Epidermal melanocyte (primary cell): ENCODE measurements around the gene CCDC12.
"Not testable (repeated sequence)": the region's sequence is repeated elsewhere in the genome, so short reads cannot be mapped to it uniquely, and the experiment has no call there.

Experiments used
- DNase-seq: peaks from one replicate; pipeline ENCODE4 v3.0.0; 2011; ENCODE audit warnings: low spot score; ENCODE audit not compliant: insufficient read length

Gene CCDC12

DNA sequence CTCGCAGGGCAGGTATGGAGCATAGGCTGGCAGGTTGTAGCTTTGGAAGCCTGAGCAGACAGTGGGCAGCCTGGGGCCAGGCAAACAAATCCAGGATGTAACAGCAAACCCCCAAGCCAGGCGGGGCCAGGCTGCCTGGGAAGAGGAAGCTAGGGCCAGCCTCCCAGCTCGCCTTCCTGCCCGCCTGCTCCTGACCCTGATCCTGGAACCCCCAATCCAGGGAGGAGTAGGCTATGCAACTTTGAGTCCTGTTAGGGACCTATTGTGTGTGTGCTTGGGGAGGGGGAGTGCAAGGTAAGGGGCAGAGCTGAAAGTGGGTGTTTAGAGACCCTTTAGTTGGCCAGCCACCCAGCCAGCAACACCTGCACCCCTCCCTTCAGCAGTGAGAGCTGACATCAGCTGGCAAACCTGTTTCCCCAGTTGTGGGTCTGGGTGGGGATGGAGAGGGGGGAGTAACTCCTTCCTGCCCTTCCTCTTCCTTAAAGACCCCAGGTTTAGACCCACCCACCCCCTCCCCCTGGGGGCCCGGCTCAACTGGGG is 5.5 kb upstream of the CCDC12 start:
- DNase-seq = no peak

DNA sequence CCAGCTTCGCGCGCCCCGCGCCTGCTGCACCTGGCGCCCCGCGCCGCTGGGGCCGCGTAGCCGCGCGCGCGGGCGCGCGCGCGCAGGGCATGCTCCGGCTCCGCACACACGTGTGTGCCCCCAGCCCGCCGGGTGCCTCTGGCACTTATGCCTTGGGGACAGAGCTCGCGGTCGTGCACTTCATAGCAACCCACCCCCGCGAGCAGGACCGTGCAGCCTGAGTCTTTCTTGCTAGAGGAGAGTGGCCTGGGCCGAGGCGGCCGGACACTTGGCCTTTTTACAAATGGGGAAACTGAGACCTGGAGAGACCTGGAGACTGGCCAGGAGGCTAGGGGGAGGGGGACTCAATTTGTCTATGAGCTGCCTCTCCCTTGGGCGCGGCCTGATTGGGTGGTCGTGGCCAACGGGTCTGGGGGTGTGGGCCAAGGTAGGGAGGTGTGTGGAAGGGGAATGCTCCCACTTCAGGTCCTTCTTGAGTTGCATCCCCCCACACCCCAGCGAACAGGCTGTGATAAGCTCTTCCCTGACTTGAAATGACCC is 3.5 kb upstream of the CCDC12 start:
- DNase-seq = no peak

DNA sequence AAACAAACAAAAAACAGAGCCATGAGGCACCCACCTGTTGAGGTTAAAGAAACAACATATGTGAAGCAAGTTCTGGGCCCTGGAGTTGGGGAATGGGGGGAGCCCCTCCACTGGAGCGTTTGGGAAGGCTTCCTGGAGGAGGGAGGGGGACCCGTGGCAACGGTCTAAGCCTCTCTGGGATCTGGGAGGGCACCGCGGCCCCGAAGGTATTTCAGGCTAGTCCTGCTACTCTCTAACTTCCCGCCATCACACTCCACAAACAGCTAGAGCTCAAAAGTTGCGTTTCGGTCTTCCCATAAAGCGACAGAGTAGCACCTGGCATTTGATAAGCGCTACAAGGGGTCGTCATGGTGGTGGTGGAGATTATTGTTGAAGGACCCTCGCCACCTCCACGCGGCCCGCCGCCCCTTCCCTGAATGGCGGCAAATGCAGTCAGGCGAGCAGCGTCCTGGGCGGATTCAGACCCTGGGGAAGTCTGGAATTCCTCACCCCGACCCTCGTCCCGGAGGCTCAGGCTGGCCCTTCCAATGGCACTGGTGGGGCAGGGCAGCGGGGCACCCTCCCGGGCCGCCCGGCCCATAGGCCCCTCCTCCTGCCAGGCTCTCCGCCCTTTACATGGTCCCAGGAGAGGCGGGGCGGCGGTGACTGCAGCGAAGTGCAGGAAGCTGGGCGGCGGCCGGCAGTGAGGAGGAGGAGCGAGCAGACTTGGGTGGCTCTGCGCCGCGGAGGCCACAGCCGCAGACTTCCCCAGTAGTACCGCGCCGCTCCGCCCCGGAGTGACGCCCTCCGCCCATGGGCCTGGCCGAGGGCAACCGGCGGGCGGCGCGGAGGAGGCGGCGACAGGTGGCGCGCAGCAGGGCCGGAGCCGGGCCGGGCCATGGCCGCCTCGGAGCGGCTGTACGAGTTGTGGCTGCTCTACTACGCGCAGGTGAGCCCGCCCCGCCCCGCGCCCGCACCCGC is 2.7 kb upstream of the CCDC12 start, which contains the start of gene NBEAL2:
NBEAL2 (plus strand) TSS at position 682 of the 960 bp plus-strand sequence; CDS start at position 878, 196 bp downstream.
- peak; percentile 95 for DNase-seq

DNA sequence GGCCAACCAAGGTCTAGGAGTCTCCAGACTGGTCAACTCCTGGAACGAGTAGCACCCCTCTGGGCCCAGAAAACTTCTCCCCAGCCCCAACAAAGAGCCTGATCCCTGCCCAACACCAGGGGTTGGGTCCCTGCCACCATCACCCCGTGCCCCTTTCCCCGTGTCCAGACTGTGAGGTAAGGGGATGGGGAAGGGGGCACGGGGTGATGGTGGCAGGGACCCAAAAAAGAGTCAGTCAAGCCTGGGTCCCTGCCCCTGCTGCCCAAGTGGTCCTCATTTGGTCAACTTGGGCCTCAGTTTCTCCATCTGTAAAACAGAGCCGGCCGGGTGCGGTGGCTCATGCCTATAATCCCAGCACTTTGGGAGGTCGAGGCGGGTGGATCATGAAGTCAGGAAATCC is 1.8 kb upstream of the CCDC12 start:
- no peak for DNase-seq

DNA sequence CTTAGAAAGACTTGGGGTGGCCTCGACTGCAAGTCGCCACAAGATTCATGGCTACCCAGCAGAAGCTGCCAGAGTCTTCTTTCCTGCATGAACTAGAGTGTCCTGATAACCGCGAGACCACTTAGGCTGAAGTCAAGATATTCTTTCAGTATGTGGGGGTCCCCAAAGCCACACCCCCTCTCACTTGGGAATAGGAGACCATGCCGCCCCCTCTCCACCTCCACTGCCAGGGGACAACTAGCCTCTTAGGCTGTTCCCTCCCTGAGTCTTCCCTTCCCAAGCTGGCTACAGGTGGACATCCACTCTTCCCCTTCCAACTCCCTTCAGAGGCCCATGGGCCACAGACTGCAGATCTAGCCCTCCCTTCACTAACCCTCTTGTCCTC is 1.3 kb upstream of the CCDC12 start:
- DNase-seq = no peak

DNA sequence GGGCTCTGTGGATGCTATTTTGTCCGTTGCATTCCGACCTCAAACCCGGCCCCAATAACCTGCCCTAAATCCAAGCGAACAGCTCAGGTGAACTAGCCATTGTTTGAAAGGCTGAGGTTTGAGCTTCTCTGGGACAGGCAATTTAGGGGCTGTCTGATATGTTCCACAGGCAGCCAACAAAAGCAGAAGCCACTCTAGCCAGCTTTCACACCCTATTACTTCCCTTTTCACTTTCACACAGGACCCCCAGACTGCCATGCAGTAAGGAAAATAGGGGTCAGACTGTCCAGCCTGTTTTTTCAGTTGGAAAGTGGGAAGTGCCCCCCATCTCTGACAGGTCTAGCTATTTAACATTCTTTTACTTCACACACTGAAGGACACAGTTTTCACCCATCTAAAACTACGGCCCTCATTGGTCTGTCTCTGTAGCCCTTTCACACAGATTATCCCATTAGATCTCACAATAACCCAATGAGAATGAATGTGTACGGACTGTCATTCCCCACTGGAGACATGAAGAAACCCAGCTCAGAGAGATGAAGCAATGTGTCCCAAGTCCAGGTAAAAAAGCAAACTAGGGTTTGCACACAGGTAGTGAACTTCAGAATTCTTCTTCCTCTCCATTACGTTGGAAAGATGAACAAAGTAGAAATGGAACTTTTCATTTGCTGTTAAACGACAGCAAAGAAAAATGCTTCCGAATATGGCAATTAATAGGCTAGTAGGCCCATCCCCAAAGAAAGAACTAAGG is 1.9 kb downstream of the CCDC12 start:
- DNase-seq = no peak

DNA sequence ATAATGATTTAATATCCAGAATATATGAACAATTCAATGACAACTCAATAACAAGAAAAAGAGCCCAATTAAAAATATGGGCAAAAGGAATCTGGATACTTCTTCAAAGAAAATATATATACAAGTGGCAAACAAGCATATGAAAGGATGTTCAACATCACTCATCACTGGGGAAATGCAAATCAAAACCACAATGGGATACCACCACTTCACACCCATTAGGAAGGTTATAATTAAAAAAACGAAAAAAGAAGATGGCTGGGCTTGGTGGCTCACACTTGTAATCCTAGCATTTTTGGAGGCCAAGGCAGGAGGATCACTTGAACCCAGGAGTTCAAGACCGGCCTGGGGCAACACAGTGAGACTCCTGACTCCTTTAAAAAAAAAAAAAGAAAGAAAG is 4.1 kb downstream of the CCDC12 start:
- DNase-seq = no peak

DNA sequence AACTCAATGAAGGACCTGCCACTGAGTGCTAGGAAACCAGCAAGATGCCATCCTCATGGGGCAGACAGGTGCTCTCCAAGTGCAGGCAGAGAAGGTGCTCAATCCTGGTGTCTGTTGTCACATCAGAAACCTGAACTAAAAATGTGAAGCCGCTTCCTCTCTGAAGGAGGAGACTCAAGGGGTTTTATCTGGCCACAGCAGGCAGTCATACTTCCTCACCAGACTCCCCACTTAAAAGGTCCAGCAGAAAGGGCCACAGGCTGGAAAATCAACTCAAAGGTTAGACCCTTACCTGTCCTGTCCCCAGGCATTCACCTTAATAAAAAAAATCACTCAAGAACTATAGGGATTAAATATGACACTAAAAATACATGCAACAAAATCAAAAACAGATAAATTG is 4.8 kb downstream of the CCDC12 start:
- DNase-seq = no peak

DNA sequence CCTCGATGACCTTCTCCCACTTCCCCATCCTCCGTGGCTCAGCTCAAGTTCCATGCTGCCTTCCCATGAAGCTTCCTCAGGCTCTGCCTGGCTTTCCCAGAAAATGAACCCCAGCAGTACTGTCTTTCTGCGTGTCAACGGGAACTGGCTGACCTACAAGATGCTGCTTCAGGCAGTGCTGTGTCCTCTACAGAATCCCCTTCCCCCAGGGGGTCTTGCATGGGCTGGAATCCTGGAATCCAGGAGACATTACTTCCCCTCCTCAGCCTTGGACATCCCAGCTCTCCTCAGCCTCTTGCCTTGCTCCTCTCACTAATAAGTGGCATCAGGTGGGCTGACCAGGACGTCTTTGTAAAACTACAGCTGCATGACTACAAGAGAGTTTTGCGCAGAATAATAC is 5.4 kb downstream of the CCDC12 start:
- DNase-seq = no peak

DNA sequence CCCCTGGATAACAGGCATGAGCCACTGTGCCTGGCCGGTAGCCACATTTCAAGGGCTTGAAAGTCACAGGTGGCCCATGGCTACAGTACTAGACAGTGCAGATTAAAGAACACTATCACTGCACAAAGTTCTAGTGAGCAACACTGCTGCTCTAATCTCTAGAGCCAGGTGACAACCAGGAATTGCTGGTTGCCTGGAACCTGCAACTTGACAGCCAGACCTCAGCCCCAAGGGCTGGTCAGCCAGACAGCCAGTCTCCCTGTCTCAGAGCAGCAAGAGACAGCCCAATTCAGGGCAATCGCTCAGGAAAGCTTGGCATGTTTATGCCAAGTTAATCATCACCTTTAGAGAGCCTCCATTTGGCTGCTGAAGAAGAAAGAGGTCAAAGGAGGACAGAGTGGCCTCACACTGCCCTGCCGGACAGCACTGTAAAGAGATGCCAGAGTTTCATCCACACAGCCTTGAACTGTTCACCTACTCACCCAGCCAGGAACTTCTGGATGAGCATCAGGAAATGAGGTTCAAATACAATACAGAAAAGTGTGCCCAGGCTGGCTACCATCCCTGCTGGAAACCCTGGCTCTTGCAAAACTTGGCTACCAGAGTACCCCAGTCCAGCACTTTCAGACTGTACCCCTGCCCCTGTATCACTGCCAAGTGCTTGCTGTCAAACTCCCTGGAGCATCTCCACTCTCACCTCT is 6.0 kb downstream of the CCDC12 start:
- DNase-seq = no peak

DNA sequence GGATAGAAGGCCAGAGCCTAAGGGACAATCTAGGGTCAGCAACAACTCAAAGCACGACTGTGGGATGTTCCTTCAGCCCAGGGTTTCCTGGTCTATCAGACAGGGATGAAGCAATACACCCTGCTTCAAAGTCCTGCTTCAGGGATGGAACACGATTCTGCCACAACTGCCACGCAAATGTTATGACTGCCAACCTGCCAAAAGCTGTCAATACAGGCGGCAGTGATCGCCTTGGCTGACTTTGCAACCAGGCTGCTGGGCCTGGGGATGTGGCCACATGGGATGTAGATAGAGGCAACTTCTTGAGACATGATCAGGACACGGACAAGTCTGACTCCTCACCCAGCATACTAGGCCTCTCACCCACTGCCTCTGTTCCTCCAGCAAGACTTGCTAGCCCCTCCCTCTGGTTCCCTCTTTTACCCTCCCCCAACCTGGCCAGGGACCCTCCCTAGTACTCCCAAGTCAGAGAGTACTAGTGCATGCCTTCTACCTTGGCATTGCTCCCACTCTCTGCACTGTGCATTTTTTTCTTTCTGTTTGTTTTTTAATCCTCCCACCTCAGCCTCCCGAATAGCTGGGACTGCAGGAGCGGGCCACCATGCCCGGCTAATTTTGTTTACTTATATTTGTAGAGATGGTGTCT is 7.6 kb downstream of the CCDC12 start:
- no peak for DNase-seq

DNA sequence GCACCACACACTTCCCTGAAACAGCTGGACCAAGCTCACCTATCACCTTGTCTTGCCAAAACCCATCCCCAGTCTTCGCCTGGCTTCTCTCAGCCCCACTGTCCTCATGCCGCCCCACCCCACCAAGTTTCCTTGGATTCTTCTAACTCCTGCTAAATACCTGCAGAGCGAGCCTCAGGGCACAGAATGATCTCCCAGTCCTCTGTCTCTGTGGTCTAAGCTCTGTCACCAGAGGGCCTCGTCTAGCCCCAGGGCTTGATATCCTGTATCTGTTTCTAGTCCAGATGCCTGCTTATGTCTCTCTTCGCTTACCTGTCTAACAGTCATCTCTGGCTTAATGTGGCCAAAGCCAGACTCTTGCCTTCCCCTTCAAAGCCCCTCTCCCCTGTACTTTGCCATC is 9.7 kb downstream of the CCDC12 start:
- DNase-seq = no peak

DNA sequence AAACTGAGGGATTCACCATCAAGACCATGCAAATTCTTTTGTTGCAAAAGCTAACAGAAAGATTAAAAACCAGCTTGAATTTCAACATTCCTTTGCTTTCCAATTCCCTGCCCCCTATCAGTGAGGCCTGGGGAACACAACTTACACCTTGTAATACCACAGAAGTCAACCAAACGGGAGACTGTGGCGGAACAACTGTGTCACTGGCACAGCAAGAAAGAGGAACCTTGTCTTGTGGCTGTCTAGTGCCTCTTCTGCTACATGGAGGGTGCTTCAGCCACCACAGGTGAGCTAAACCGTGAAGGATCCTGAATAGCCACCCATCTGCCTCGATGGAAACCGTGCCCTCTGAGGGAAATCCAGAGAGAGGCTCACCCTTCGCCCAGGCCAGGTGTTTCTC is 11.4 kb downstream of the CCDC12 start:
- no peak for DNase-seq

DNA sequence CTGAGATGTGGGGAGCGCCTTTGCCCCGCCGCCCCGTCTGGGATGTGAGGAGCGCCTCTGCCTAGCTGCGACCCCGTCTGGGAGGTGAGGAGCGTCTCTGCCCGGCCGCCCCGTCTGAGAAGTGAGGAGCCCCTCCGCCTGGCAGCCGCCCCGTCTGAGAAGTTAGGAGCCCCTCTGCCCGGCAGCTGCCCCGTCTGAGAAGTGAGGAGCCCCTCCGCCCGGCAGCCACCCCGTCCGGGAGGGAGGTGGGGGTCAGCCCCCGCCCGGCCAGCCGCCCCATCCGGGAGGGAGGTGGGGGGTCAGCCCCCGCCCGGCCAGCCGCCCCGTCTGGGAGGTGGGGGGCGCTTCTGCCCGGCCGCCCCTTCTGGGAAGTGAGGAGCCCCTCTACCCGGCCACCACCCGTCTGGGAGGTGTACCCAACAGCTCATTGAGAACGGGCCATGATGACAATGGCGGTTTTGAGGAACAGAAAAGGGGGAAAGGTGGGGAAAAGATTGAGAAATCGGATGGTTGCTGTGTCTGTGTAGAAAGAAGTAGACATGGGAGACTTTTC is 12.4 kb downstream of the CCDC12 start:
- not testable (repeated sequence) for DNase-seq

DNA sequence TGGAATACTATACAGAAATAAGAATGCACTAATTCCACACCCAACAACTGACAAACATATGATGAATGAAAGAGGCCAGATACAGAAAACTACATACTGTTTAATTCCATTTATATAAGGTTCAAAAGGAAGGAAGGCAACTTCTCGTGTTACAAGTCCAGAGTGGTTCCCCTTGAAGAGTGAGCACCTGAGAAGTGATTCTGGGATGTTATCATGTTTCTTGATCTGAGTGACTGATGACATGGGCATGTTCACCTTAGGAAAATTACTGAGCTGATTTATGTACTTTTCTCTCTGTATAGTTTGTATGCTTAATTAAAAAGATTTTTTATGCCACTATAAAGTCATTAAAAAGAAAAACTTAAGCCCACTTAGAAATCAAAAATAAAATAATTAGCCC is 13.6 kb downstream of the CCDC12 start:
- DNase-seq = no peak

DNA sequence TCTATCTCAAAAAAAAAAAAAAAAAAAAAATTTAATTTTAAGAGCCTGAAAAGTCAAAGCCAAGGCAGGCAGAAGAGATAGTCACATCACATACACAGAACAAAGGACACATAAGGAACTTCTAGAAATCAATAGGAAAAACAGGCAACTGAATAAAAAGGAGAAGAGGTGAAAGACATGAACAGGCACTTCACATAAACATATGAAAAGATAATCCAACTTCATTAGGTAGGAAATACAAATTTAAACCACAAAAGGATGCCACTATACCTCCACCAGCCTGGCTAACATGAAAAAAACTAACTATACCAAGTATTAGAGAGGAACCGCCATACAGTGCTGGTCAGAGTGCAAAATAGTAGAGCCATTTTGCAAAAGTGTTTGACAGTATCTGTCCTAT is 14.1 kb downstream of the CCDC12 start:
- no peak for DNase-seq

DNA sequence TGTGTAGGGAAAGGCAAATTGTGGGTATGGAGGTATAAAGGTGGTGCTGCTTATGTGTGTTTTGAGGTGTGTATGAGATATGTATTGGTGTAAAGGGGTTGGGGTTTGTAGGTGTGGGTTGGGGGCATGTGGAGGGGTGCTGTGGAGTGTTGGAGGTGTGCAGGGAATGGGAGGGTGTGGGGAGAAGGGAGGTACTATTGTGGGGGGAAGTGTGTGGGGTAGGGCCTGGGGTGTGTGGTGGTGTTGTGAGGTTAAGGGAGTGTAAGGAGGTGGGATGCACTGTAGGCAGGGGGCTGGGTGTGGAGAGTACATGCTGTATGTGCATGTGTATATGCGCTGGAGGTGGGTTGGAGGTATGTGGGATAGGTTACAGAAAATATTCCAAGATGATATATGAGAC is 15.7 kb downstream of the CCDC12 start:
- no peak for DNase-seq

DNA sequence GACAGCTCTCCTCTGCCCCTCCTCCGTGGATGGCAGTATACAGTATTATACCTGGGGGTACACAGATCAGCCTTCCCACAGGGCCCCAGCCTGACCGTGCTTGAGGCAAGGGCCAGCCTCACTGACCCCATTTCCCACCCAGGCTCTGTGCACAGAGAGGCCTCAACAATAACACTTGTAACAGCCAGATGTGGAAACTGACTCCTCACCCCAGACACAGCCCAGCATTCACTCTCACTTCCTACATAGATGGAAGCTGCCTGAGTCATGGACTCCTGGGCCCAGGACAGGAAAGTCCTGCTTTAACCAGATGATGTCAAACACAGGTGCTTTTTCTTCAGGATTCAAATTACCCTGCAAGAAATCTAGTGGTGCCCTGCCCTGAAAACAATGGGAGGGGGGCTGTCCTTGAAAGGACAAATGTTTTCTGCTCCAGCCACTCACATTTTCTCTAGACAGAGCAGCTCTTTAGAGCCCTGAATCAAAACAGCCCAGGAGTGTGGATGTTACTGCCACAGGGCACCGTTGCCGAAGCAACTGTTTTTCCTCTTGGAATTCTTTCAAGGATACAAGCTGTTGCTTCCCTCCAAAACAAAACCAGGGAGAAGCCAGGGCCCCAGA is 16.4 kb downstream of the CCDC12 start:
- DNase-seq = peak; percentile 60

DNA sequence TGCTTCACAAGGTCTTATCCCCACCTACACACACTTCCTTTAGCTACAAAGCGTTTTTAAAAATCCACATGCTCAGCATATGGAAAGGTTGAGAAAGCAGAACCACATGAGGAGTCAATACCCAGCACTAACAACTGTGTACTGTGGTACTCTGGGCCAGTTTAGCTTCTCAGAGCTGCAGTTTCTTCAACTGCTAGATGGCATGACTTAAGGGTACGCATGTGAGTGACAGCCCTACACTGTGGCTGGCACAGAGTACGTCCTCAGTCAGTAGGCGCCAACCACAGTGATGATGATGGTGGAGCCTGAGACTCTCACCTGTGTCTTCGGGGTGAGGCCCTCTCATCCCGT is 17.4 kb downstream of the CCDC12 start:
- no peak for DNase-seq

DNA sequence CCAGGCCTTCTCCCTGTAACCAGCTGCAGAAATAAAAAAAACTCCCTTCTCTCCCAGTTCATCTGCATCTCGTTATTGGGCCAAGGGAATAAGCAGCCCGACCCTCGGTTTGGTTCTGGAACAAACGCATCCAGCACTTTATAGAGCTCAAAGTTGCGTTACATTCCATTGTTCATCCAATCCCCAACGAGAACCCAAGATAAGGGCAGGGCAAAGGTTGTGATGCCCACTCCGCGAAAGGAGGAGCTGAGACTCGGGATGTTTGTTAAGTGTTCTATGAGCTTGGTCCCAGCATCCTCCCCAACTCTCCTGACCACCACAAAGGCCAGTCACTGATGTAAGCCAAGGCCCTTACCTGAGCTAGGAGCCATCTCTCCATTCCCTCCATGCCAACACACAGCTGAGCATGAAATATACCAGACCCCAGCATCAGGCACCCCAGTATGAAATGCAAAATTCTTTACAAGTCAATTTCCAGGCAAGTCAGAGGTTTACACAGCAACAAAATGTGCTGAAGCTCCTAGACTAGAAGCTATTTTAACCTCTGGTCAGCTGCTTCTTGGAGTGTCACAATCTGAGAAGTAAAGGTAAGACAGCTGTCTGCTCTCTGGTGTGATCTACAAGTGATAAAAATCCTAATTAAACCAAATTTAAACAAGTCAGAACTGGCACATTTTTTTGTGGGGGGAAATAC is 17.9 kb downstream of the CCDC12 start:
- no peak for DNase-seq
